WTC11 (cell line): ENCODE results near the gene ZNF317. TPM values are rescaled to one million over a fixed set of nuclear protein-coding genes. Genes with fewer than 3 reads are reported as not detected.
A peak's percentile ranks its signal among the peaks of the same experiment; 100 is the strongest.

ENCODE experiments used
- ATAC-seq: fragments of 200-7000 bp; cut with Tn5 transposase; 2 replicates; pipeline ENCODE4 v1.10.0; 2021; ENCODE audit warnings: mild to moderate bottlenecking, moderate library complexity
- CTCF ChIA-PET: fragments of 300-600 bp; sonication (Branson Sonifier 250); formaldehyde crosslinking; loops from one replicate; lab custom pipeline; 2021; ENCODE audit warnings: antibody characterized with exemption; lab: Charles Lee
- POLR2A ChIA-PET: fragments of 350-600 bp; sonication (Branson Sonifier 250); formaldehyde crosslinking; loops from one replicate; lab custom pipeline; 2021; ENCODE audit warnings: antibody characterized with exemption; lab: Charles Lee
- DNase-seq: peaks from one replicate; pipeline ENCODE4 v3.0.0; 2021; ENCODE audit warnings: low spot score
- H3K27ac Mint-ChIP-seq: 2 replicates; pipeline ENCODE4 v1.8.0; 2021; ENCODE audit warnings: mixed read lengths
- H3K27me3 Mint-ChIP-seq: 2 replicates; pipeline ENCODE4 v1.8.0; 2021; ENCODE audit warnings: low read depth, mild to moderate bottlenecking, moderate library complexity, mixed read lengths
- H3K36me3 Mint-ChIP-seq: 2 replicates; pipeline ENCODE4 v1.8.0; 2021; ENCODE audit warnings: mixed read lengths
- H3K4me1 Mint-ChIP-seq: 2 replicates; pipeline ENCODE4 v1.8.0; 2022; ENCODE audit warnings: mixed read lengths
- H3K4me3 Mint-ChIP-seq: 2 replicates; pipeline ENCODE4 v1.8.0; 2021; ENCODE audit warnings: mild to moderate bottlenecking, moderate library complexity, mixed read lengths
- H3K9me3 Mint-ChIP-seq: 2 replicates; pipeline ENCODE4 v1.8.0; 2021; ENCODE audit warnings: mixed read lengths
- CREB1 ChIP-seq: sonication (generic); formaldehyde crosslinking; IDR thresholded peaks from 2 replicates; pipeline ENCODE4 v1.8.0; 2023; ENCODE audit warnings: mild to moderate bottlenecking, missing genetic modification reagents
- CREM ChIP-seq: sonication (generic); formaldehyde crosslinking; IDR thresholded peaks from 2 replicates; pipeline ENCODE4 v1.8.1; 2022; ENCODE audit warnings: mild to moderate bottlenecking, missing genetic modification reagents, moderate library complexity
- ETV6 ChIP-seq: sonication (generic); formaldehyde crosslinking; IDR thresholded peaks from 2 replicates; pipeline ENCODE4 v1.8.1; 2022; ENCODE audit warnings: mild to moderate bottlenecking, missing genetic modification reagents
- GABPB1 ChIP-seq: sonication (generic); formaldehyde crosslinking; IDR thresholded peaks from 2 replicates; pipeline ENCODE4 v1.8.1; 2023; ENCODE audit warnings: mild to moderate bottlenecking, missing genetic modification reagents
- GRHL2 ChIP-seq: fragments of 250-450 bp; sonication (Bioruptor Pico); IDR thresholded peaks from 2 replicates; pipeline ENCODE4 v1.8.0; 2022; ENCODE audit warnings: mild to moderate bottlenecking, moderate library complexity; ENCODE audit not compliant: insufficient replicate concordance, severe bottlenecking
- NR2C2 ChIP-seq: sonication (generic); formaldehyde crosslinking; IDR thresholded peaks from 2 replicates; pipeline ENCODE4 v1.8.0; 2022; ENCODE audit warnings: mild to moderate bottlenecking, missing genetic modification reagents
- SMAD3 ChIP-seq: sonication (generic); formaldehyde crosslinking; IDR thresholded peaks from 2 replicates; pipeline ENCODE4 v1.8.0; 2022; ENCODE audit warnings: missing genetic modification reagents, mild to moderate bottlenecking, borderline replicate concordance
- TEAD4 ChIP-seq: sonication (generic); formaldehyde crosslinking; IDR thresholded peaks from 2 replicates; pipeline ENCODE4 v1.8.0; 2022; ENCODE audit warnings: mild to moderate bottlenecking, missing genetic modification reagents
- ZNF232 ChIP-seq: sonication (generic); formaldehyde crosslinking; IDR thresholded peaks from 2 replicates; pipeline ENCODE4 v1.8.0; 2022; ENCODE audit warnings: mild to moderate bottlenecking, missing genetic modification reagents
- ZNF317 ChIP-seq: sonication (generic); formaldehyde crosslinking; IDR thresholded peaks from 2 replicates; pipeline ENCODE4 v1.8.1; 2023; ENCODE audit warnings: low read depth, mild to moderate bottlenecking, moderate library complexity, missing genetic modification reagents, borderline replicate concordance
- total RNA-seq: library from RNA; stranded (reverse); gene quantifications from 3 replicates; pipeline ENCODE4 v1.2.3, GENCODE V29; 2021
- TF ChIP-seq, protein P1 (sequence below): sonication (generic); formaldehyde crosslinking; IDR thresholded peaks from 2 replicates; pipeline ENCODE4 v1.8.1; 2022; ENCODE audit warnings: low read depth, missing genetic modification reagents, borderline replicate concordance
- TF ChIP-seq, protein P2 (sequence below): fragments of 250-450 bp; sonication (Bioruptor Pico); IDR thresholded peaks from 2 replicates; pipeline ENCODE4 v1.9.0; 2021; ENCODE audit warnings: mild to moderate bottlenecking, borderline replicate concordance
- TF ChIP-seq, protein P3 (sequence below): sonication (generic); formaldehyde crosslinking; IDR thresholded peaks from 2 replicates; pipeline ENCODE4 v1.8.1; 2022; ENCODE audit warnings: missing genetic modification reagents, borderline replicate concordance
- TF ChIP-seq, protein P4 (sequence below): sonication (generic); formaldehyde crosslinking; IDR thresholded peaks from 2 replicates; pipeline ENCODE4 v1.8.0; 2023; ENCODE audit warnings: missing genetic modification reagents
- TF ChIP-seq, protein P5 (sequence below): sonication (generic); formaldehyde crosslinking; IDR thresholded peaks from 2 replicates; pipeline ENCODE4 v1.8.0; 2023; ENCODE audit warnings: mild to moderate bottlenecking, missing genetic modification reagents
- TF ChIP-seq, protein P6 (sequence below): sonication (generic); formaldehyde crosslinking; IDR thresholded peaks from 2 replicates; pipeline ENCODE4 v1.8.0; 2022; ENCODE audit warnings: mild to moderate bottlenecking, missing genetic modification reagents
- TF ChIP-seq, protein P7 (sequence below): sonication (generic); formaldehyde crosslinking; IDR thresholded peaks from 2 replicates; pipeline ENCODE4 v1.8.1; 2022; ENCODE audit warnings: mild to moderate bottlenecking, moderate library complexity, missing genetic modification reagents
- TF ChIP-seq, protein P8 (sequence below): fragments of 250-450 bp; sonication (Bioruptor Pico); conservative IDR thresholded peaks from 2 replicates; pipeline ENCODE4 v1.9.0; 2021; ENCODE audit warnings: mild to moderate bottlenecking

The ZNF317 gene
- total RNA-seq, 1 experiment from 2014 or later, result 38.7 TPM

DNA sequence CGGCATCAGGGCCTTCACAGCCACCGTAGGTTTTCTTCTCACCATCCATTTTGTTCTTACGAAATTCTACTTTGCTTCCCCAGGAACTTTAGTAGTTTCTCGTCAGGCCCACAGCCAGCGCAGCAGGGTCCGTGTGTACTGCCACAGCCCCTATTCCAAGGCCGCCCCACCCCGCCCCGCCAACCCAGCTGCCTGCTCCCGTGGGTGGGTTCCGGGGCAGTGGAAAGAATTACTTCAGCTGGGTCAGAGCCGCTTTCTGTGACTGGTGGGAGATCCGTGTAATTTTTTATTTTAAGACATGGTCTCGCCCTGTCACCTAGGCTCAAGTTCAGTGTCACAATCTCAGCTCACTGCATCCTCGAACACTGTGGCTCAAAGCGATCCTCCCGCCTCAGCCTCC is 42.8 kb downstream of the ZNF317 start (continued):
- TF ChIP-seq, protein P1, sequence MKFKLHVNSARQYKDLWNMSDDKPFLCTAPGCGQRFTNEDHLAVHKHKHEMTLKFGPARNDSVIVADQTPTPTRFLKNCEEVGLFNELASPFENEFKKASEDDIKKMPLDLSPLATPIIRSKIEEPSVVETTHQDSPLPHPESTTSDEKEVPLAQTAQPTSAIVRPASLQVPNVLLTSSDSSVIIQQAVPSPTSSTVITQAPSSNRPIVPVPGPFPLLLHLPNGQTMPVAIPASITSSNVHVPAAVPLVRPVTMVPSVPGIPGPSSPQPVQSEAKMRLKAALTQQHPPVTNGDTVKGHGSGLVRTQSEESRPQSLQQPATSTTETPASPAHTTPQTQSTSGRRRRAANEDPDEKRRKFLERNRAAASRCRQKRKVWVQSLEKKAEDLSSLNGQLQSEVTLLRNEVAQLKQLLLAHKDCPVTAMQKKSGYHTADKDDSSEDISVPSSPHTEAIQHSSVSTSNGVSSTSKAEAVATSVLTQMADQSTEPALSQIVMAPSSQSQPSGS, result no peak
- TF ChIP-seq ETV6 (CRISPR knock-in tag), result no peak
- TF ChIP-seq, protein P2, sequence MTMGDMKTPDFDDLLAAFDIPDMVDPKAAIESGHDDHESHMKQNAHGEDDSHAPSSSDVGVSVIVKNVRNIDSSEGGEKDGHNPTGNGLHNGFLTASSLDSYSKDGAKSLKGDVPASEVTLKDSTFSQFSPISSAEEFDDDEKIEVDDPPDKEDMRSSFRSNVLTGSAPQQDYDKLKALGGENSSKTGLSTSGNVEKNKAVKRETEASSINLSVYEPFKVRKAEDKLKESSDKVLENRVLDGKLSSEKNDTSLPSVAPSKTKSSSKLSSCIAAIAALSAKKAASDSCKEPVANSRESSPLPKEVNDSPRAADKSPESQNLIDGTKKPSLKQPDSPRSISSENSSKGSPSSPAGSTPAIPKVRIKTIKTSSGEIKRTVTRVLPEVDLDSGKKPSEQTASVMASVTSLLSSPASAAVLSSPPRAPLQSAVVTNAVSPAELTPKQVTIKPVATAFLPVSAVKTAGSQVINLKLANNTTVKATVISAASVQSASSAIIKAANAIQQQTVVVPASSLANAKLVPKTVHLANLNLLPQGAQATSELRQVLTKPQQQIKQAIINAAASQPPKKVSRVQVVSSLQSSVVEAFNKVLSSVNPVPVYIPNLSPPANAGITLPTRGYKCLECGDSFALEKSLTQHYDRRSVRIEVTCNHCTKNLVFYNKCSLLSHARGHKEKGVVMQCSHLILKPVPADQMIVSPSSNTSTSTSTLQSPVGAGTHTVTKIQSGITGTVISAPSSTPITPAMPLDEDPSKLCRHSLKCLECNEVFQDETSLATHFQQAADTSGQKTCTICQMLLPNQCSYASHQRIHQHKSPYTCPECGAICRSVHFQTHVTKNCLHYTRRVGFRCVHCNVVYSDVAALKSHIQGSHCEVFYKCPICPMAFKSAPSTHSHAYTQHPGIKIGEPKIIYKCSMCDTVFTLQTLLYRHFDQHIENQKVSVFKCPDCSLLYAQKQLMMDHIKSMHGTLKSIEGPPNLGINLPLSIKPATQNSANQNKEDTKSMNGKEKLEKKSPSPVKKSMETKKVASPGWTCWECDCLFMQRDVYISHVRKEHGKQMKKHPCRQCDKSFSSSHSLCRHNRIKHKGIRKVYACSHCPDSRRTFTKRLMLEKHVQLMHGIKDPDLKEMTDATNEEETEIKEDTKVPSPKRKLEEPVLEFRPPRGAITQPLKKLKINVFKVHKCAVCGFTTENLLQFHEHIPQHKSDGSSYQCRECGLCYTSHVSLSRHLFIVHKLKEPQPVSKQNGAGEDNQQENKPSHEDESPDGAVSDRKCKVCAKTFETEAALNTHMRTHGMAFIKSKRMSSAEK (CRISPR knock-in tag), result no peak
- TF ChIP-seq, all 79 proteins: peak for 0

DNA sequence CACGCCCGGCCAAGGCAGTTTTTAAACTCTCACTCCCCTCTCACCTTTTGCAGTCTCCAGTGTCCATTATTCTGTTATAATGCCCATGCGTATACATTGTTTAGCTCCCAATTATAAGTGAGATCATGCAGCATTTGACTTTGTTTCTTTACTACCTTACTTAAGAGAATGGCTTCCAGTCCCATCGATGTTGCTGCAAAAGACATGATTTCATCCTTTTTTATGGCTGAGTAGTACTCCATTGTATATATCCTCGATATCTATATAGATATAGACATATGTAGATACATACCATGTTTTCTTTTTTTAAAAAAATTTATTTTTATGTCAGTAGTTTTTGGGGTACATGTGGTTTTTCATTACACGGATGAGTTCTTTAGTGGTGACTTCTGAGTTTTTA is 47.0 kb downstream of the ZNF317 start:
- Mint-ChIP-seq H3K4me1 (peaks cover 9% of the 10 kb centered on the region; the same call in 1 of the 2 replicates), H3K4me3 (no peak overlapping the region)

DNA sequence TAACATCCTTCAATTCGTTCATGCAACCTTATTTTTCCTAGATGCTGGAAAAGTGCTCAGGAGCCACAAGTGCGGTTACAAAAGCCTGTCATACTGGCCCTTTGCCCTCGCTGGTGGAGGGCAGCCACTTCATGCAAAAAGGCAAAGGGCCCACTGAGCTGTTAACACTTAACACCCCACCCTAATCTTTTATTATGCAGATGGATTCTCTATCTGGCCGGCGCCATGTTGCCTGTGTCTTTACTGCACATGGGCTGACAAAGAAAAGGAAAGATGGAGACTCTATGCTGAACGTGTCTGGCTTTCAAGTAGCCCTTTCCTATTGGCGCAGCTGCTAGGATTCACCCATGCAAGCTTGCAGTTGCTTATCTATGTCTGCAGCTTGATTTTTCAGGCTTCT is 49.3 kb downstream of the ZNF317 start:
- DNase-seq (no peak), ATAC-seq (peak; percentile 56)
- POLR2A ChIA-PET, result no interaction called here
- H3K4me3 Mint-ChIP-seq, result no peak overlapping the region
- CTCF ChIA-PET, result interaction anchor here (0.7 to 1.0 kb wide), 2 partner anchors 242 to 308 kb away, joined by 3 read pairs; no protein-coding TSS in a partner anchor
- H3K4me1 Mint-ChIP-seq, result peaks cover 9% of the 10 kb centered on the region; the same call in 1 of the 2 replicates
- H3K36me3 Mint-ChIP-seq, result peaks cover 43% of the 10 kb centered on the region
- peaks cover 80% of the 10 kb centered on the region for H3K9me3 Mint-ChIP-seq
- H3K27me3 Mint-ChIP-seq, result peaks cover 34% of the 10 kb centered on the region
- no peak overlapping the region for H3K27ac Mint-ChIP-seq
- TF ChIP-seq, protein P3, sequence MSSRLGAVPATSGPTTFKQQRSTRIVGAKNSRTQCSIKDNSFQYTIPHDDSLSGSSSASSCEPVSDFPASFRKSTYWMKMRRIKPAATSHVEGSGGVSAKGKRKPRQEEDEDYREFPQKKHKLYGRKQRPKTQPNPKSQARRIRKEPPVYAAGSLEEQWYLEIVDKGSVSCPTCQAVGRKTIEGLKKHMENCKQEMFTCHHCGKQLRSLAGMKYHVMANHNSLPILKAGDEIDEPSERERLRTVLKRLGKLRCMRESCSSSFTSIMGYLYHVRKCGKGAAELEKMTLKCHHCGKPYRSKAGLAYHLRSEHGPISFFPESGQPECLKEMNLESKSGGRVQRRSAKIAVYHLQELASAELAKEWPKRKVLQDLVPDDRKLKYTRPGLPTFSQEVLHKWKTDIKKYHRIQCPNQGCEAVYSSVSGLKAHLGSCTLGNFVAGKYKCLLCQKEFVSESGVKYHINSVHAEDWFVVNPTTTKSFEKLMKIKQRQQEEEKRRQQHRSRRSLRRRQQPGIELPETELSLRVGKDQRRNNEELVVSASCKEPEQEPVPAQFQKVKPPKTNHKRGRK (CRISPR knock-in tag), result no peak
- TF ChIP-seq, protein P4, sequence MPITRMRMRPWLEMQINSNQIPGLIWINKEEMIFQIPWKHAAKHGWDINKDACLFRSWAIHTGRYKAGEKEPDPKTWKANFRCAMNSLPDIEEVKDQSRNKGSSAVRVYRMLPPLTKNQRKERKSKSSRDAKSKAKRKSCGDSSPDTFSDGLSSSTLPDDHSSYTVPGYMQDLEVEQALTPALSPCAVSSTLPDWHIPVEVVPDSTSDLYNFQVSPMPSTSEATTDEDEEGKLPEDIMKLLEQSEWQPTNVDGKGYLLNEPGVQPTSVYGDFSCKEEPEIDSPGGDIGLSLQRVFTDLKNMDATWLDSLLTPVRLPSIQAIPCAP (CRISPR knock-in tag), result no peak
- TF ChIP-seq, protein P5, sequence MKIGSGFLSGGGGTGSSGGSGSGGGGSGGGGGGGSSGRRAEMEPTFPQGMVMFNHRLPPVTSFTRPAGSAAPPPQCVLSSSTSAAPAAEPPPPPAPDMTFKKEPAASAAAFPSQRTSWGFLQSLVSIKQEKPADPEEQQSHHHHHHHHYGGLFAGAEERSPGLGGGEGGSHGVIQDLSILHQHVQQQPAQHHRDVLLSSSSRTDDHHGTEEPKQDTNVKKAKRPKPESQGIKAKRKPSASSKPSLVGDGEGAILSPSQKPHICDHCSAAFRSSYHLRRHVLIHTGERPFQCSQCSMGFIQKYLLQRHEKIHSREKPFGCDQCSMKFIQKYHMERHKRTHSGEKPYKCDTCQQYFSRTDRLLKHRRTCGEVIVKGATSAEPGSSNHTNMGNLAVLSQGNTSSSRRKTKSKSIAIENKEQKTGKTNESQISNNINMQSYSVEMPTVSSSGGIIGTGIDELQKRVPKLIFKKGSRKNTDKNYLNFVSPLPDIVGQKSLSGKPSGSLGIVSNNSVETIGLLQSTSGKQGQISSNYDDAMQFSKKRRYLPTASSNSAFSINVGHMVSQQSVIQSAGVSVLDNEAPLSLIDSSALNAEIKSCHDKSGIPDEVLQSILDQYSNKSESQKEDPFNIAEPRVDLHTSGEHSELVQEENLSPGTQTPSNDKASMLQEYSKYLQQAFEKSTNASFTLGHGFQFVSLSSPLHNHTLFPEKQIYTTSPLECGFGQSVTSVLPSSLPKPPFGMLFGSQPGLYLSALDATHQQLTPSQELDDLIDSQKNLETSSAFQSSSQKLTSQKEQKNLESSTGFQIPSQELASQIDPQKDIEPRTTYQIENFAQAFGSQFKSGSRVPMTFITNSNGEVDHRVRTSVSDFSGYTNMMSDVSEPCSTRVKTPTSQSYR (CRISPR knock-in tag), result no peak
- TF ChIP-seq TEAD4 (CRISPR knock-in tag) (no peak), SMAD3 (no peak)

More for the DNA sequence above, 47.0 kb downstream of the ZNF317 start:
- DNase-seq (no peak), ATAC-seq (no peak)
- Mint-ChIP-seq H3K9me3 (peaks cover 66% of the 10 kb centered on the region), H3K27me3 (peaks cover 22% of the 10 kb centered on the region), H3K36me3 (peaks cover 34% of the 10 kb centered on the region), H3K27ac (no peak overlapping the region)
- TF ChIP-seq, protein P6, sequence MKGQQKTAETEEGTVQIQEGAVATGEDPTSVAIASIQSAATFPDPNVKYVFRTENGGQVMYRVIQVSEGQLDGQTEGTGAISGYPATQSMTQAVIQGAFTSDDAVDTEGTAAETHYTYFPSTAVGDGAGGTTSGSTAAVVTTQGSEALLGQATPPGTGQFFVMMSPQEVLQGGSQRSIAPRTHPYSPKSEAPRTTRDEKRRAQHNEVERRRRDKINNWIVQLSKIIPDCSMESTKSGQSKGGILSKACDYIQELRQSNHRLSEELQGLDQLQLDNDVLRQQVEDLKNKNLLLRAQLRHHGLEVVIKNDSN (CRISPR knock-in tag), result no peak
- TF ChIP-seq ZNF232 (CRISPR knock-in tag) (no peak), NR2C2 (CRISPR knock-in tag) (no peak), ZNF317 (no peak), GRHL2 (CRISPR knock-in tag) (no peak), GABPB1 (CRISPR knock-in tag) (no peak), CREB1 (CRISPR knock-in tag) (no peak), CREM (CRISPR knock-in tag) (no peak)
- TF ChIP-seq, protein P7, sequence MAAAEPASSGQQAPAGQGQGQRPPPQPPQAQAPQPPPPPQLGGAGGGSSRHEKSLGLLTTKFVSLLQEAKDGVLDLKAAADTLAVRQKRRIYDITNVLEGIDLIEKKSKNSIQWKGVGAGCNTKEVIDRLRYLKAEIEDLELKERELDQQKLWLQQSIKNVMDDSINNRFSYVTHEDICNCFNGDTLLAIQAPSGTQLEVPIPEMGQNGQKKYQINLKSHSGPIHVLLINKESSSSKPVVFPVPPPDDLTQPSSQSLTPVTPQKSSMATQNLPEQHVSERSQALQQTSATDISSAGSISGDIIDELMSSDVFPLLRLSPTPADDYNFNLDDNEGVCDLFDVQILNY, result no peak
- TF ChIP-seq, protein P8, sequence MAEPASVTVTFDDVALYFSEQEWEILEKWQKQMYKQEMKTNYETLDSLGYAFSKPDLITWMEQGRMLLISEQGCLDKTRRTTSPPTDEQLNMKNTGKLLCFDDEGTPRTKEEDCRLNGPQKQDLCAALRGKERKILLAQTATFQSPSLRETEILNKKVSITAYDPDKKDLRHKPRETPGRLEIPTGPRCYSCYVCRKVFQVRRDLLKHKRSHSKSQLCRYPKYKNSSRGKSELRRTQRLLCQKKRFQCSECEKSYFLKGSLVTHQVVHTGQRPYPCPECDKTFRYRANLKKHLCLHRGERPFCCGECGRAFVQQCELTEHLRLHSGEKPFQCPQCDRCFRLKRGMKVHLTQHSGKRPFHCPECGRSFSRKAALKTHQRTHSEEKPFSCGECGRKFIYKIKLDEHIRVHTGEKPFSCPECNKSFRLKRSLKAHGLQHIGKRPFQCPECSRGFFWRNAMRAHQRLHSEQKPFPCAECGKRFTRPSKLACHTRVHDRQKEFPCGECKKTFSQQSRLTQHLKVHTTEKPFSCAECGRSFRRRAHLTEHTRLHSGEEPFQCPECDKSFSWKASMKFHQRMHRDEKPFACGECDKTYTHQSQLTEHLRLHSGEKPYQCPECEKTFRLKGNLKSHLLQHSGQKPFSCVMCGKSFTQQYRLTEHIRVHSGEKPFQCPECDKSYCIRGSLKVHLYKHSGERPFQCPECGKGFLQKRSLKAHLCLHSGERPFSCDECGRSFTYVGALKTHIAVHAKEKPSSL, result no peak
- ChIA-PET CTCF (no interaction called here), POLR2A (no interaction called here)
